Nephron progenitor cell (in vitro differentiated cells): ENCODE data around the gene IDUA.
A peak's percentile ranks its signal among the peaks of the same experiment; 100 is the strongest.

Experiments used
- DNase-seq: peaks from one replicate; pipeline ENCODE4 v3.0.0; 2021
- H3K27ac Mint-ChIP-seq: 2 replicates; pipeline ENCODE4 v1.8.0; 2021; ENCODE audit warnings: mild to moderate bottlenecking, moderate library complexity, mixed read lengths
- H3K27me3 Mint-ChIP-seq: 2 replicates; pipeline ENCODE4 v1.8.0; 2021; ENCODE audit warnings: mild to moderate bottlenecking, low read depth, mixed read lengths; ENCODE audit not compliant: poor library complexity
- H3K36me3 Mint-ChIP-seq: 2 replicates; pipeline ENCODE4 v1.8.0; 2021; ENCODE audit warnings: low read depth, mixed read lengths
- H3K4me1 Mint-ChIP-seq: 2 replicates; pipeline ENCODE4 v1.8.0; 2021; ENCODE audit warnings: mixed read lengths
- H3K4me3 Mint-ChIP-seq: 2 replicates; pipeline ENCODE4 v1.8.0; 2021; ENCODE audit warnings: mild to moderate bottlenecking, moderate library complexity, mixed read lengths
- H3K9me3 Mint-ChIP-seq: 2 replicates; pipeline ENCODE4 v1.8.0; 2021; ENCODE audit warnings: mild to moderate bottlenecking, moderate library complexity, mixed read lengths
- TF ChIP-seq, protein P1 (sequence below): fragments of 200-600 bp; sonication (generic); IDR thresholded peaks from 2 replicates; pipeline ENCODE4 v1.5.0; 2021; ENCODE audit warnings: antibody characterized with exemption

Gene IDUA

DNA sequence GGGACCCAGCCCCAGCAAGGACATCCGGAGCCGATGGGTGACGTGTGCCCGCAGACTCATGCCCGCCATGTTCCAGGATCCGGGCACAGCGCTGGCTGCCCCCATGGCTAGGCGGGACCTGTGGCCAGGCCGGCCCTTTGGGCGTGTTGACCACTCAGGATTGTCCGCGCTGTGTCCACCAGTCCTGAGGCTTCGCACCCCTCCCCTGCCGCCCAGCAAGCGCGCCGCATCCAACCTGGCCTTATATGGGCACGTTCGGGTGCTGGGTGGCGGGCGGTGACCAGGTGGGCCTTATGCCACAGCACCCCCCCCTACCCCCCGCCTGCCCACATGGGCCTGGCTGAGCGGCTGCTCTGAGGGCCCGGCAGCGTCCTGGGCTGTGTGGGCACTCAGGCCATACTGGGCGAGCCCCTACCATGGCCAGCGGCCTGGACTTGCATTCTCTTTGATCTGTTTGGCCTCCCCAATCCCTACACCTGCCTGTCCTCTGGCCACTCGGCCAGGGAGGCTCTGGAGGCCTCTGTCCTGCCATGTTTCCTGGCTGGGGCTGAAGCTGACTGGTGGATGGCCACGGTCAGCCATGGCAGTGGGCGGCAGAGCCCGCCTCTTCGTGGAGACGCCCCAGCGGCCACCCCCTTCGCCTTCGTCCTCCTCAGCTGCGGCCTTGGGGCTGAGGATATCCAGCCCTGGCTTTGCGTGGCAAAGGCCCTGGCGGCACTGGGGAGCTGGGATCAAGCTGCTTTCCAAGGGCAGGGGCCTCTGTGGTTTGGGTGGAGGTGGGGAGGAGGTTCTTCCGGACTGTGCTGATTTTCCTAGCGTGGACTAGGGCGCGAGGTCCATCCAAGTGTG lies 26.6 kb downstream of the IDUA start:
- peak overlapping the region; percentile 72 for H3K4me3 Mint-ChIP-seq
- peaks cover 42% of the 10 kb centered on the region for H3K4me1 Mint-ChIP-seq
- TF ChIP-seq, protein P1, sequence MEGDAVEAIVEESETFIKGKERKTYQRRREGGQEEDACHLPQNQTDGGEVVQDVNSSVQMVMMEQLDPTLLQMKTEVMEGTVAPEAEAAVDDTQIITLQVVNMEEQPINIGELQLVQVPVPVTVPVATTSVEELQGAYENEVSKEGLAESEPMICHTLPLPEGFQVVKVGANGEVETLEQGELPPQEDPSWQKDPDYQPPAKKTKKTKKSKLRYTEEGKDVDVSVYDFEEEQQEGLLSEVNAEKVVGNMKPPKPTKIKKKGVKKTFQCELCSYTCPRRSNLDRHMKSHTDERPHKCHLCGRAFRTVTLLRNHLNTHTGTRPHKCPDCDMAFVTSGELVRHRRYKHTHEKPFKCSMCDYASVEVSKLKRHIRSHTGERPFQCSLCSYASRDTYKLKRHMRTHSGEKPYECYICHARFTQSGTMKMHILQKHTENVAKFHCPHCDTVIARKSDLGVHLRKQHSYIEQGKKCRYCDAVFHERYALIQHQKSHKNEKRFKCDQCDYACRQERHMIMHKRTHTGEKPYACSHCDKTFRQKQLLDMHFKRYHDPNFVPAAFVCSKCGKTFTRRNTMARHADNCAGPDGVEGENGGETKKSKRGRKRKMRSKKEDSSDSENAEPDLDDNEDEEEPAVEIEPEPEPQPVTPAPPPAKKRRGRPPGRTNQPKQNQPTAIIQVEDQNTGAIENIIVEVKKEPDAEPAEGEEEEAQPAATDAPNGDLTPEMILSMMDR: no peak
- H3K9me3 Mint-ChIP-seq: peaks cover 3% of the 10 kb centered on the region
- no peak for DNase-seq
- peak overlapping the region; percentile 80 for H3K27ac Mint-ChIP-seq
- H3K27me3 Mint-ChIP-seq: peaks cover 17% of the 10 kb centered on the region
- peaks cover 6% of the 10 kb centered on the region for H3K36me3 Mint-ChIP-seq

DNA sequence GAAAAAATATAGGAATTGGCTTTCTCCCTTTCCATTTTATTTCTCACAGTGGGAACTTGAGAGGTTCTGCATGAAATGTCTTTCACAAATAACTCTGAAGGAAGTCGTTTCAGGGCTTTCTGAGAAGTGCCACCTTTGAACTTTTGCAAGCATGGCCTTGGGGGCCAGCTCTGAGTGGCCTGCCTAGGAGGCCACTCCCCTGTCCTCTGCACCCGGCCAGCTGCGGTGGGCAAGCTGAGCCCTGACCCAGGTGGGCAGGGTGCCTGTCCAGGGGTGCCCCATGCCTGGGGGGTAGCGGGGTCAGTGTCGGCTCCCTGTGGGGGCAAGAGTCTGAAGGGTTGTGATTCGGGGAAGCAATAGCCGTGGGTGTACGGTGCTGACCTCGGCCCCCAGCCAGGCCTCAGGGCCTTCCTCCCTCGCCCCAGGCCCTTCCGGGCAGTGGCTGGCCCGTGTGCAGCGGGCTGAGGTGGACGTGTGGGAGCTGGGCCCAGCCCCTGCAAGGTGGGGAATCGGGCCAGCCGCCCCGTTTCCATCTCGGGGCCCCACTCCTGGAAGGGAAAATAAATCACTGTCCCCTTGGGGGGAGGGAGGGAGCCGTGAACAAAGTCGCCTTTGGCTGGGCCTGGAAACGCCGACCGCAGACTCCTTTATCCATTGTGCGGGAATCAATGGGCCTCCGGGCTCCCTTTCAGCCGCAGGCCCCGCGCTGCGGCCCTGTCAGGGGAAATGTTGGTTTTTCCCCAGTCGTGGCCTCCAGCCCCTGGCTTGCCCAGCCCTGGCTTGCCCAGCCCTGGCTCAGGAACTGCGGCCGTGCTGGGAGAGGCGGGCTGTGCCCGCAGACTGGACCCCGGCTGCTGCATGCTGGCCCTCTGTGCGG lies 27.7 kb downstream of the IDUA start:
- H3K36me3 Mint-ChIP-seq: peaks cover 6% of the 10 kb centered on the region
- peak overlapping the region; percentile 80 for H3K27ac Mint-ChIP-seq
- TF ChIP-seq, protein P1: no peak
- H3K27me3 Mint-ChIP-seq: peaks cover 8% of the 10 kb centered on the region
- H3K4me1 Mint-ChIP-seq: peaks cover 46% of the 10 kb centered on the region
- H3K9me3 Mint-ChIP-seq: no peaks in the 10 kb centered on the region
- peak overlapping the region; percentile 72 for H3K4me3 Mint-ChIP-seq
- DNase-seq: peak; percentile 40

DNA sequence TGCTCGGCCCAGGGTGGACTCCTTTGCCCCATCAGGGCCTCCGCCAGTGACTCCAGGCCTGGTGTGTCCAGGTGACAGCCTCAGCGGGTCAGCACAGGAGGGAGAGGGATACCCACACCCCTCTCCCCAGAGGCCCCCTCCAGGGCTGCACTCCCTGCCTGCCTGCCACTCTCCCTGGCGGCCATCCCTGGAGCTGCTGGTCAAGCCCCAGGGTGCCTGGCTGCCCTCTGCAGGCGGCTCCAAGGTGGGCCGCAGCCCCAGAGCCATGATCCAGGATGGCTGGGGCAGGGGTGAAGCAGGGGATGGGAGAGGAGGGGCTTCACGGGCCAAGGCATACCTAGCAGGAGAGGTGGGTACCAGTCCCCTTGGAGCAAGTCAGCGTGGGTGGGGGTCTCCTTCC lies 28.3 kb downstream of the IDUA start:
- H3K4me1 Mint-ChIP-seq: peaks cover 52% of the 10 kb centered on the region
- no peak overlapping the region for H3K4me3 Mint-ChIP-seq

DNA sequence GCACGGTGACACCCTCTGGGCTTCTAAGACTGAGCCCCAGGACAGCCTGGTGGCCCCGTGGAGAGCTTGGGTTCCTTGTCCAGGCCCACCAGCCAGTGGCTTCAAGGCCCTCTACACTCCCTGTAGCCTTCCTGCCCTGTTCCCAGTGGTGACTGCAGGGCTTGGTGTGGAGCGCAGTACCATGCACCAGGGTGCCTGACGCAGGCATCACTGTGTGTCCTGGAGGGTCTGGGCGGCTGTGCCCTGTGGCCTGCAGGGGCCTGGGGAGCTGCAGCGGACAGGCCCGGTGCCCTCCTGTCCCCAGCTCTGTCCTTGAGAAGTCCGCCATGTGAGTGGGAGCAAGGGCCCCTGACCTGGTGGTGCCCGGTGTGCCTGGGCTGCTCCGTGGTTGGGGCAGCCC lies 28.9 kb downstream of the IDUA start:
- Mint-ChIP-seq H3K4me3 (no peak overlapping the region), H3K27me3 (peaks cover 1% of the 10 kb centered on the region), H3K36me3 (peaks cover 6% of the 10 kb centered on the region), H3K9me3 (no peaks in the 10 kb centered on the region), H3K4me1 (peaks cover 47% of the 10 kb centered on the region), H3K27ac (no peak overlapping the region)
- no peak for DNase-seq
- TF ChIP-seq, protein P1: no peak

More for the DNA sequence above, 28.3 kb downstream of the IDUA start:
- H3K36me3 Mint-ChIP-seq: peaks cover 6% of the 10 kb centered on the region
- H3K27ac Mint-ChIP-seq: no peak overlapping the region
- TF ChIP-seq, protein P1: peak; percentile 8
- DNase-seq: peak; percentile 38
- peaks cover 7% of the 10 kb centered on the region for H3K27me3 Mint-ChIP-seq
- H3K9me3 Mint-ChIP-seq: no peaks in the 10 kb centered on the region

DNA sequence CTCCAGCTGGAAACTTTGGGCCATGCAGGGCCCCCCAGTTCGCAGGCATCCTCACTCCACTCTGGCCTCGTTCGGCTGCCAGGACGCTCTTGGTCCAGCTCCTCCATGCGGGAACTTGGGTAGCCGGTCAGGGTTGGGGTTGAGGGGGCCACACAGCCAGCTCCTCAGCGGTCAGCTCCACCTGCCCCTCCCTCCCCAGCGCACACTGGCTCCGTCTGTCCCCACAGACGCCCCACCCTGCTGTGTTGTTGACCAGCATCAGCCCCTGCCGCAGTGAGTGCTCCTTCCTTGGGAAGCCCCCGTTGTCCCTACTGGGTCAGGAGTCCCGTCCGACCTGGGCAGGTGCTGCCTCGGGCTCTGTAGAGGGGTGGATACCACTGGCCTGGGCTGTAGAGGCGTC lies 30.4 kb downstream of the IDUA start:
- Mint-ChIP-seq H3K27me3 (no peaks in the 10 kb centered on the region), H3K36me3 (peaks cover 6% of the 10 kb centered on the region), H3K9me3 (no peaks in the 10 kb centered on the region), H3K4me3 (no peak overlapping the region), H3K27ac (no peak overlapping the region), H3K4me1 (peaks cover 54% of the 10 kb centered on the region)
- no peak for DNase-seq
- TF ChIP-seq, protein P1: no peak
